Endodermal cell (in vitro differentiated cells): ENCODE data around the gene TMEM116. TPM values are rescaled to one million over a fixed set of nuclear protein-coding genes. Genes with fewer than 3 reads are reported as not detected.
"Not testable (repeated sequence)": the region's sequence is repeated elsewhere in the genome, so short reads cannot be mapped to it uniquely, and the experiment has no call there.

ENCODE experiments used
- DNase-seq: peaks from one replicate; pipeline ENCODE4 v3.0.0-alpha.2; 2017
- H3K27ac ChIP-seq: 2 replicates; pipeline ENCODE4 v1.5.1; 2013; ENCODE audit warnings: mild to moderate bottlenecking, low read depth, low read length, moderate library complexity
- H3K27me3 ChIP-seq: 2 replicates; pipeline ENCODE4 v1.6.1; 2013; ENCODE audit warnings: mild to moderate bottlenecking, low read length, moderate library complexity; ENCODE audit not compliant: insufficient read depth, control insufficient read depth, poor library complexity, severe bottlenecking
- H3K36me3 ChIP-seq: 2 replicates; pipeline ENCODE4 v1.7.0; 2013; ENCODE audit warnings: mild to moderate bottlenecking, low read length, moderate library complexity; ENCODE audit not compliant: control insufficient read depth, insufficient read depth
- H3K4me1 ChIP-seq: one replicate; pipeline ENCODE4 v1.7.0; 2013; ENCODE audit warnings: low read length; ENCODE audit not compliant: control insufficient read depth, insufficient read depth
- H3K4me3 ChIP-seq: 2 replicates; pipeline ENCODE4 v1.5.1; 2013; ENCODE audit warnings: mild to moderate bottlenecking, low read length, moderate library complexity
- H3K9ac ChIP-seq: 2 replicates; pipeline ENCODE4 v1.6.1; 2013; ENCODE audit warnings: mild to moderate bottlenecking, low read length, moderate library complexity; ENCODE audit not compliant: poor library complexity, severe bottlenecking; ENCODE audit errors: extremely low read depth
- H3K9me3 ChIP-seq: 2 replicates; pipeline ENCODE4 v1.6.1; 2013; ENCODE audit warnings: mild to moderate bottlenecking, low read length, moderate library complexity; ENCODE audit not compliant: control insufficient read depth
- H3K27ac Mint-ChIP-seq: 2 replicates; pipeline ENCODE4 v1.8.0; 2020; ENCODE audit warnings: mixed read lengths
- H3K27me3 Mint-ChIP-seq: 2 replicates; pipeline ENCODE4 v1.8.0; 2021; ENCODE audit warnings: mild to moderate bottlenecking, mixed read lengths; ENCODE audit not compliant: insufficient read depth
- H3K36me3 Mint-ChIP-seq: 2 replicates; pipeline ENCODE4 v1.8.0; 2020; ENCODE audit warnings: low read depth, mixed read lengths
- H3K4me1 Mint-ChIP-seq: 2 replicates; pipeline ENCODE4 v1.8.0; 2020; ENCODE audit warnings: mixed read lengths
- H3K4me3 Mint-ChIP-seq: 2 replicates; pipeline ENCODE4 v1.8.0; 2020; ENCODE audit warnings: mild to moderate bottlenecking, moderate library complexity, mixed read lengths
- H3K9me3 Mint-ChIP-seq: 2 replicates; pipeline ENCODE4 v1.8.0; 2020; ENCODE audit warnings: mild to moderate bottlenecking, mixed read lengths
- CTCF ChIP-seq: fragments of 200-600 bp; sonication (generic); conservative IDR thresholded peaks from 2 replicates; pipeline ENCODE4 v1.5.0; 2021; ENCODE audit warnings: antibody characterized with exemption, mild to moderate bottlenecking
- WGBS, 2 experiments: methylation state at CpG; one replicate each; pipeline versions ENCODE4 v1.1.5 to v1.1.7; 2013; ENCODE audit warnings: missing lambda C conversion rate in 2 of 2, mixed read lengths in 1 of 2; ENCODE audit not compliant: insufficient coverage in 1 of 2, insufficient read length in 1 of 2; 5-methylcytosine and 5-hydroxymethylcytosine counted together
- total RNA-seq, 2 donors: library from RNA; stranded (reverse); fragmentation: NEBNext Ultra II Directional in 1 of 2; extraction: Animal tissue kit (Norgen Biotek cat#: 25700) in 1 of 2; gene quantifications; 2 replicates in 1 of 2; 3 replicates in 1 of 2; pipeline ENCODE4 v1.2.1, GENCODE V29; 2021

The TMEM116 gene
- total RNA-seq, 2 donors from 2014 or later, result 13.1 to 17.0 TPM

GRCh38 chr12:111953455-111953854, 59.5 kb downstream of the TMEM116 start:
- Mint-ChIP-seq H3K27me3 (no peaks in the 10 kb centered on the region), H3K4me1 (no peaks in the 10 kb centered on the region), H3K36me3 (peaks cover 47% of the 10 kb centered on the region), H3K27ac (no peak overlapping the region), H3K9me3 (peaks cover 64% of the 10 kb centered on the region), H3K4me3 (no peak overlapping the region)
- no peaks in the 10 kb centered on the region for H3K27me3 ChIP-seq
- no peak for TF ChIP-seq CTCF
- H3K9ac ChIP-seq, result no peak overlapping the region
- H3K4me1 ChIP-seq, result no peaks in the 10 kb centered on the region
- peaks cover 55% of the 10 kb centered on the region for H3K9me3 ChIP-seq
- DNase-seq, result no peak
- peaks cover 9% of the 10 kb centered on the region for H3K36me3 ChIP-seq
- WGBS, 2 experiments, result 94 to 100% methylated on average over 3 to 4 of the region's 4 CpGs
- no peak overlapping the region for H3K27ac ChIP-seq
- no peak overlapping the region for H3K4me3 ChIP-seq

DNA sequence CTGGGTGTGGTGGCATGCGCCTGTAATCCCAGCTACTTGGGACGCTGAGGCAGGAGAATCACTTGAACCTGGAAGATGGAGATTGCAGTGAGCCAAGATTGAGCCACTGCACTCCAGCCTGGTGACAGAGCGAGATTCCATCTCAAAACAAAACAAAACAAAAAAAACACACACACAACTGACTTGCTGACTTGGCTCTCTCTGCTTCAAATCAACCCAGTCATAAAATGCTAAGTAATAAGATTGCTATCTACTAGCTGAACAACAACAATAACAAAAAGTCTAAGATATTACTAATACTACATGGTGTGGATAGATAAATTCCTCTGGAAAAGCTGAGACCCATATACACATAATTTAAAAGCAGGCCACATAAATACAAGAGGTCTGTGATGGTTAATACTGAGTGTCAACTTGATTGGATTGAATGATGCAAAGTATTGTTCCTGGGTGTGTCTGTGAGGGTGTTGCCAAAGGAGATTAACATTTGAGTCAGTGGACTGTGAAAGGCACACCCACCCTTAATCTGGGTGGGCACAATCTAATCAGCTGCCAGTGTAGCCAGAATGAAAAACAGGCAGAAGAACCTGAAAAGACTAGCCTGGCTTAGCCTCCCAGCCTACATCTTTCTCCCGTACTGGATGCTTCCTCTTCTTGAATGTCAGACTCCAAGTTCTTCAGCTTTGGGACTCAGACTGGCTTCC, 60.7 kb downstream of the TMEM116 start:
- not testable (repeated sequence) for H3K27ac ChIP-seq, H3K4me3 ChIP-seq, H3K4me1 Mint-ChIP-seq, DNase-seq, H3K9ac ChIP-seq, H3K4me3 Mint-ChIP-seq, H3K4me1 ChIP-seq, H3K27me3 ChIP-seq, H3K27me3 Mint-ChIP-seq, H3K36me3 ChIP-seq, H3K27ac Mint-ChIP-seq
- peaks cover 55% of the 10 kb centered on the region for H3K9me3 ChIP-seq
- WGBS, 2 experiments, result 91 to 100% methylated on average over 1 to 4 of the region's 4 CpGs
- peaks cover 46% of the 10 kb centered on the region for H3K36me3 Mint-ChIP-seq
- peaks cover 61% of the 10 kb centered on the region for H3K9me3 Mint-ChIP-seq

- H3K27me3 ChIP-seq, DNase-seq, H3K4me1 Mint-ChIP-seq, H3K27ac ChIP-seq, H3K4me3 ChIP-seq, H3K36me3 ChIP-seq, H3K9ac ChIP-seq, H3K4me3 Mint-ChIP-seq, H3K27ac Mint-ChIP-seq, H3K27me3 Mint-ChIP-seq, H3K4me1 ChIP-seq: not testable (repeated sequence)
- peaks cover 58% of the 10 kb centered on the region for H3K9me3 ChIP-seq
- peaks cover 37% of the 10 kb centered on the region for H3K36me3 Mint-ChIP-seq
- peaks cover 52% of the 10 kb centered on the region for H3K9me3 Mint-ChIP-seq
- 93% methylated on average over 2 of the region's 3 CpGs; no CpG with 5 or more reads in 1 of the 2 experiments for whole genome bisulfite sequencing, 2 experiments
Observed at GRCh38 chr12:111950961-111951676, 61.8 kb downstream of the TMEM116 start.

- H3K27me3 Mint-ChIP-seq, result no peaks in the 10 kb centered on the region
- 100% methylated on average over 1 of the region's 1 CpG; no CpG with 5 or more reads in 1 of the 2 experiments for WGBS, 2 experiments
- no peak for DNase-seq
- Histone ChIP-seq H3K27me3 (no peaks in the 10 kb centered on the region), H3K9me3 (peaks cover 14% of the 10 kb centered on the region), H3K36me3 (no peaks in the 10 kb centered on the region), H3K9ac (no peak overlapping the region), H3K27ac (no peak overlapping the region), H3K4me3 (no peak overlapping the region), H3K4me1 (no peaks in the 10 kb centered on the region)
- no peak for TF ChIP-seq CTCF
- H3K9me3 Mint-ChIP-seq, result peaks cover 4% of the 10 kb centered on the region
- H3K4me1 Mint-ChIP-seq, result peaks cover 2% of the 10 kb centered on the region
- H3K27ac Mint-ChIP-seq, result no peak overlapping the region
- H3K4me3 Mint-ChIP-seq, result no peak overlapping the region
- peaks cover 2% of the 10 kb centered on the region for H3K36me3 Mint-ChIP-seq
Observed at GRCh38 chr12:111943929-111944328, 69.0 kb downstream of the TMEM116 start.
